ENCODE results near the gene ADGRB3.
"Not testable (repeated sequence)": the region's sequence is repeated elsewhere in the genome, so short reads cannot be mapped to it uniquely, and the experiment has no call there.

The ADGRB3 gene

DNA sequence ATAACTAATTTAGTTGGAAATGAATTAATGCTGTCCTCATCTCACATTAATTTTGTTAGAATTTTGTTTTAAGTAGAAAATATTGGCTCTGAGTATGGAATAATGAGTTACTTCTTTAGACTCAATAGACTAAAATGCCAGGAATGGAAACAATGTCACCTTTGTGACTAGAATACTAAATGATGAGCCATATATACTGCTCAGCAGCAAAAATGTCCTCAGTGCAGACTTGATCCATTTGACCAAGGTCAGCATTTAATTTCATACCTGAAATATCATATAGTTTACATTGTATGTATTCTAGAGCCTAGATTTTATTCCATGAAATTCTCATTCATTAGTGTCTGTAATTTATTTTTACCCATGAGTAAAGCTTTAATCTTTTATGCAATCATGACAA, 217.7 kb downstream of the ADGRB3 start:
- no peak for DNase-seq

DNA sequence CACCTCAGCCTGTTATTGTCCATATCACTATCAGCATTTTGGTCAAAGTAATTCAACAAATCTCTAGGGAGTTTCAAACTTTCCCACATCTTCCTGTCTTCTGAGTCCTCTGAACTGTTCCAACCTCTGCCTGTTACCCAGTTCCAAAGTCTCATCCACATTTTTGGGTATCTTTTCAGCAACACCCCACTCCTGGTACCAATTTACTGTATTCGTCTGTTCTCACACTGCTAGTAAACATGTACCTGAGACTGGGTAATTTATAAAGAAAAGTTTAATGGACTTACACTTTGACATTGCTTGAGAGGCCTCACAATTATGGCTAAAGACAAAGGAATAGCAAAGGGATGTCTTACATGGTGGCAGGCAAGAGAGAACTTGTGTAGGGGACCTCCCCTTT, 224.2 kb downstream of the ADGRB3 start:
- DNase-seq, result no peak

DNA sequence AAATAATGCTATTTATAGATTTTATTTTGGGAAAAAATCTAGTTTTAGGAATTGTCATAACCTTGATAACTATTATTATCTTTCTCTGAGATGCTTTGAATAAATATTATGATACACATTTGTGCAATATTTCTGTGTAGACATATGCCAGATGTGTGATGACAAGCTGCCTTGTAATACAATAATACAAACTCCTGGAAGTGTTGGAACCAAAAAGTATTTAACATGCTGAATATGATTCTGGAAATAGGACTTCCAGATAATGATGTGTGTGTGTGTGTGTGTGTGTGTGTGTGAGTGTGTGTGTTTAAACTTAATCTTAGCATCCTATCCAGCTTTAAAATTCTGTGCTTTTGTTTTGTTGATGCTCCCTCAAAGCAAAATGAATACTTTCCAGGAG, 233.6 kb downstream of the ADGRB3 start:
- no peak for DNase-seq

DNA sequence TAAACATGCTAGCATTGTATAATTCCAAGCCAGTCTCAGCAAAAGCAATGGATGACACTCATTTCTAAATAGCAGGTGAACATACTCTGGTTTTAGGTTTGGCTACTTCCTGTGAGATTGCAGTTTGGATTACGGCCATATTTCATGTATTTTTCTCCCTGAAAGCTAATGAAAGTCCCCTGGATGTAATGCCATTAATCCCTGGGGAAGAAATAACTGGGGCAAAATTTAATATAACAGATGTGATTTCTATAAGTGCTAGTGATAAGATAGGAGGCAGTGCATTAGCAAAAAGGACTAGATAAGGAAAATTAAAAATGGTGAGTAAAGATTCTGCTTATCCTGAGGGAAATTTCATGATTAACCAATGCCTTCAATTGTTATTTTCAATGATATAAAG, 238.2 kb downstream of the ADGRB3 start:
- DNase-seq, result no peak

DNA sequence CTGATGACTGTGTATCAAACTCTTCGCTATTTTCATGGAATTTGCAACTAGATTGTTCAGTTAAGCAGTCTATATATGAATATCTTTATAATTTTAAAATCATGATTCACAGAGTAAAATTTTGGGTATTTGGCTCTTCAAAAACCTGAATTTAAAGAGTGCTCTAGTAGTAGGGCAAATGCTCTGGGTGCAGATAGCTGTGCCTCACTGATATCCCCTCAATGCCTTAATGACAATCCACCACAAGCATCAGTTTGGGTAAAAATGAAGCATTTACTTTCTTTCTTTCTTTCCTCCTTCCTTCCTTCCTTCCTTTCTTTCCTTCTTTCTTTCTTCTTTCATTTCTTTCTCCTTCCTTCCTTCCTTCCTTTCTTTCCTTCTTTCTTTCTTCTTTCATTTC, 239.7 kb downstream of the ADGRB3 start:
- DNase-seq, result no peak

DNA sequence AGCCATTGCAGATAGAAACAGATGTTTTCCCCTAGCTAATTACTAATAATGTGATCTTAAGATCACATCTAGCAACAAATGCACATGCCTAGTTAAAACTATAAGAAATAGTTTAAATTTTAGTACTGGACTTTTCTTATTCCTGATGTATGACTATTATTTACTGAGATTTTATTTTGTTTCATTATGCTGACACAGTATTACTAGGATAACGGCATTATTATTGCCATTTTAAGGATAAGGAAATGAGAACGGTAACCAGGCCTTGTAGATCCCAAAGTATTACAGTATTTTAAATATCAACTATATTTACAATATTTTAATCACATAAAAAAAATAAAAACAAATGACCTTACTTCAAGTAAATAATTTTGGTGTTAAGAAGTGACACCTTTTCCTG, 240.3 kb downstream of the ADGRB3 start:
- no peak for DNase-seq

DNA sequence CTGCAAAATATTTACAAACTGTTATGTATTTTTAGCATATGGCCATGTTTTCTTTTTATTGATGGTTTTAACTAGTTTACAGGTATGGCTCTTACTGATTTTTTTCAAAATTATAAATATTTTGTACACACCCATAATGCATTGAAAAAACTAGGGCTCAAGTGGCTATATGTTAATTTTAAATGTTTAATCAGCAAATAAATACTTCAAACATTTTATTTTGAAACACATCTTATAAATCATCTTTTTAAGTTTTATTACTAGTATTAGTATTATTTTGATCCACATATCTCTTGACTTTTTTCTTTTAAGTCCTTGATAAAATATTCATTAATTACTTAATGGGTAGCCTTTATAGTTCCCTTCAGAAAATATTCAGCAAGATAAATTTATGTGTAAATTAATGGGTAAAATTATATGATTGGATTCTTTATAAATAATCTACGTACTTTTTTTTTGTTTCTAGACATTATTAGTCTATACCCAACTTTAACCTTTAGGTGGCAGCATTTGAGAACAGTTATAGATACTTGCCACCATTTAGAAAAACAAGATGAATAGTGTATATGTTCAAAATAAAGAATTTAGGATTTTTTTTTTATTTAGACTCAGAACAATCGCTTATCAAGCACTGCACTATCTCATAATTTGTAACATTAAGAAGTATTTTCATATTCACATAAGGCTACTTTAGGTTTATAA, 241.9 kb downstream of the ADGRB3 start:
- peak; percentile 3 for DNase-seq

DNA sequence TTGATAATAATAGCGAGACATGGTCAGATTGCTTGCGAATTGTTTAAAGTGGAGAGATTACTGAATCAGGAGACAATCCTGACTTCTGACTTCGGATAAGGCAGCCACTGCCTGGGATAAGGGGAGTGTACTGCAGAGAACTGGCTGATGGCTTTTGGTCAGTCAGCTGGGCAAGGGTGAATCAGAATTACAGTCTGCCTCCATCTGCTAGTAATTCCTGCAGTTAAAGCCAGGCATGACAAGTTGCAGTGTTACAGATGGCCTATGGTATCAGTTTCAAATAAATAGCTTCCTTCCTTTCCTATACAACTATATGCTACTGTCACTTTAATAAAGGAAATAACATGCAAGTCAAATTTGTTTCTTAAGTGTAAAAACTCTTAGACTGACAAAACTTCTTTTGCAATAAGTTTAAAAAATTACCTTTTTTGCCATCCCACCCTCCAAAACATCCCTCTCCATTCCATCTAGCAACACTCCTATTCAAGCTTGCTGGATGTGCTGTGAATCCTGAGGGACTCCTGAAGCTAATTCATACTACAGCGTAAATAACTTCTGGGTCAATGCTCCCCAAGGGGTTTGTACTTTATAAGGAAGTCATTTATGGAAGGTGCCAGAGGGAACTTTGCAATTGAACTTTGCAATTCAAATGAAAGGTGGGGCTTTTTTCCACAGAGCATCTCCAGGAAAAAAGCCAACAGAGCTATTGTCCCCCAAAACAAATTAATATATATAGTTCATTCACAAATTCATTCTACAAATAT, 245.2 kb downstream of the ADGRB3 start:
- no peak for DNase-seq

DNA sequence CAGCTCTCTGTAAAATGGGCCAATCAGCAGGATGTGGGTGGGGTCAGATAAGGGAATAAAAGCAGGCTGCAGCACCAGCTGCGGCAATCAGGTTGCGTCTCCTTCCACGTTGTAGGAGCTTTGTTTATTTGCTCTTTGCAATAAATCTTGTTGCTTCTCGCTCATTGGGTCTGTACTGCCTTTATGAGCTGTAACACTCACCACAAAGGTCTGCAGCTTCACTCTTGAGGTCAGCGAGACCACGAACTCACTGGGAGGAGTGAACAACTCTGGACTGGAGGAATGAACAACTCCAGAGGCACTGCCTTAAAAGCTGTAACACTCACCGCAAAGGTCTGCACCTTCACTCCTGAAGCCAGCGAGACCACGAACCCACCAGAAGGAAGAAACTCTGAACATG, 248.2 kb downstream of the ADGRB3 start:
- not testable (repeated sequence) for DNase-seq

DNA sequence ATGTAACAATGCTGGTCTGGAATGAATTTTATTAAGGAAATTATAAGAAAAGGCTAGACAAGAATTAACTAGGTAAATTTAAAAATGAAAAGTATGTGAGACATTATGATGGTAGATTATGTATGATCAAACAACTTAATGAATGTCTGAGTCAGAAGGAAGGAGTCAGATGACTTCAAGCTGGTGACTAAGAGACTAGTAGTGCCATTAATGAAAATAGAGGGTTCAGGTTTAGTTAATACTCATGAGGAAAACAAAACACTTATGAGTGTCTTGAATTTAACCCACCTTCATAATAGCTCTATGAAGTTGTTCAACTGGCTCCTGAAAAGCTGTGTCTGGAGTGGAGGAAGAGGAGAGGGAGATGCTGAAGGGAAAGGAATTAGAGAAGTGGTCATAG, 256.3 kb downstream of the ADGRB3 start:
- DNase-seq, result no peak

DNA sequence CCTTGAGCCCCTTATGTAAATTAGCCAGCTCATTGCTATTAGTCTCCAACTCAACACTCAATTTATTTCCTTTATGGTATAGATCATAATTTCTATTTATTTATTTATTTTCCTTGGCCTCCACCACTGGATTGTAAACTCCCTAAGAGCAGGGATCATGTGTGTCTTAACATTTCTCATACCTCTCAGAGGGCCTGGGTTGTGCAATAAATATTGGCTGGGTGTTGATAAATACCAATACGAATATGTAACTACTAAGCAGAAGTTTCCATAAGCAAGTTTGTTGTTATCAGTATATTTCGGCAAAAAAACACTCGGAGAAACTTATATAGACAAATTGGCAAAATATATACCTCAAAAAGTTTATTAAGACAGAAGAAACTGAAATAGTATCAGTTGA, 257.4 kb downstream of the ADGRB3 start:
- no peak for DNase-seq

DNA sequence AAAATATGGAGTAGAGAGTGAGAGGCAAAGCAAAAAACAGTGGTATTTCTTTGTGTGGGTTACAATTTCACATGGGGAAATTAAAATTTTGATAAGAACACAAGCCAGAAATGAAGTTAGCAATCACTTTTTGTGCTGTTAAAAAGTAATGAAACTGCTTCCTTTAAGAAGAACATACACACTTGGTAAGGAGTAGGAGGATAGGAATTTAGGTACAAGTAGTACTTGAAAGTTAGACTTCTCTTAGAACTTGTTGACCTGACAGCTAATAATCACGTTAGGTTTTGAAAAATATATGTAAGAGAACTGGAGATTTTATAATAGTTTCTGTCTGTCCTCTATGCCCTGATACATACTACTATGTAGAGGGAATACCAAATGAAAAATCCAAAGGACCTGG, 260.8 kb downstream of the ADGRB3 start:
- DNase-seq, result no peak

DNA sequence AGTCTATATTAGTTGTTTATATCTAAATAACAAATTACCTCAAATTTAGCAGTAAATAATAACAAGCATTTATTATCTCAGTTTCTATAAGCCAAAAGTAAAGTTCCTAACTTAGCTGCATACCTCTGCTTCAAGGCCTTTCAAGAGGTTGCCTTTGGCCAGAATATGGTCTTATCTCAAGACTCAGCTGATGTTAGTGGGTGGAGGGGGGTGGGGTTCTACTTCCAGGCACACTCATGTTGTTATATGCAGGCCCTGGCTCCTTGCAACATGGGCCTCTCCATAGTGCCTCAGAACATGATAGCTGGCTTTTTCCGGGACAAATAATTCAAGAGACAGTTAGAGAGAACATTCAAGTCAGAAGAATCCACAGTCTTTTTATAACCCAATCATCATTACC, 266.0 kb downstream of the ADGRB3 start:
- no peak for DNase-seq

DNA sequence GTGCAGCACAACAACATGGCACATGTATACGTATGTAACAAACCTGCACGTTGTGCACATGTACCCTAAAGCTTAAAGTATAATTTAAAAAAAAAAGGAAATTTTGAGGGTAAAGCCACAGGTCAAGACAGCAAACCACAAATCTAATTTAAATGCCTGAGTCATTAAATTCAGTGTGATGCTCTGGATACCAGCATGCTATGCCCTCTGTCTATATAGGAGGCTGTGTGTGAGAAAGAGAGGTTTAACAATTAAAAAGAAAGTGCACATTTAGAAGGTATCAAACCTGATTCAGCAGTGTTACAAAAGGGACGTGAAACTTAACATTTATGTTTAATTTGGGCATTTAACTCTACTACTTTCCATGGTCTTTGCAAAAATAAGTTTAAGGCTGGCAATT, 276.3 kb downstream of the ADGRB3 start:
- DNase-seq, result no peak

DNA sequence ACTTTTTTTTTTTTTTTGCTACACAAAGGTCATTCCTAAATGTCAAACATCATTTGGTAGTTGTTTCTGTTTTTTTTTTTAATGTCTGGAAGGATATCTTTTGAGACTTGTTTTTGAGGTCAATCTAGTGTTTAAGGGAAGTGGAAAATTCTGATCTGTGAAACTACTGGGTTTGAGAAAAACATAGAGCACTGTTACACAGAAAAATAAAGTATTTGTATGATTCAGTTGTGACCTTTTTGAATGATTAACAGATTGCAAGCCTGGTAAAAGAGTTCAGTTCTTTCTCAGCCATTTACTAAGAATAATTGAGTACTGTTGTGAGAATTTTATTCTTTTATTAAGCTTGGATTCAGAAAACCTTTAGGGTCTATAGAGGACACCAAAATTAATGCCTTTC, 276.7 kb downstream of the ADGRB3 start:
- no peak for DNase-seq

DNA sequence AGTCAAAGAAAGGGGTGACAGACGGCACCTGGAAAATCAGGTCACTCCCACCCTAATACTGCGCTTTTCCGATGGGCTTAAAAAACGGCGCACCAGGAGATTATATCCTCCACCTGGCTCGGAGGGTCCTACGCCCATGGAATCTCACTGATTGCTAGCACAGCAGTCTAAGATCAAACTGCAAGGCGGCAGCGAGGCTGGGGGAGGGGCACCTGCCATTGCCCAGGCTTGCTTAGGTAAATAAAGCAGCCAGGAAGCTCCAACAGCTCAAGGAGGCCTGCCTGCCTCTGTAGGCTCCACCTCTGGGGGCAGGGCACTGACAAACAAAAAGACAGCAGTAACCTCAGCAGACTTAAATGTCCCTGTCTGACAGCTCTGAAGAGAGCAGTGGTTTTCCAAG, 277.7 kb downstream of the ADGRB3 start:
- DNase-seq, result not testable (repeated sequence)

DNA sequence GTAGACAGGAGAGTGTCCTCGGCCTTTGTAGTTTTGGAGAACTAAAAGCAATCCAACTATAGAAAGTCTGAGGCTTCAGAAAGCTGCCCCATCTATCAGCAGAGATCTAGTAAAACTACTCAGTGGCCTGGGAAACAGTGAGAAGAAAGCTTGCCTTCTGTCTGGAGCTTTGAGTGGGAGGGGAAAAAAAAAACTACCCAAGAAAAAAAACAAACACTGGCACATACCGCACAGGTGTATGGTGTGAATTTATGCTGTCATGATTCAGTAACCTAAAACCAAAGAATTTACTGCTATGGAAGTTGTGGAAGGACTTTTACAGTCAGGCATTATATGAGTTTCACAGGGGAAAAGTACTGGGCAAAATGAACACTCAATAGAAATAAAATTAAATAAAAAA, 280.5 kb downstream of the ADGRB3 start:
- DNase-seq, result no peak

DNA sequence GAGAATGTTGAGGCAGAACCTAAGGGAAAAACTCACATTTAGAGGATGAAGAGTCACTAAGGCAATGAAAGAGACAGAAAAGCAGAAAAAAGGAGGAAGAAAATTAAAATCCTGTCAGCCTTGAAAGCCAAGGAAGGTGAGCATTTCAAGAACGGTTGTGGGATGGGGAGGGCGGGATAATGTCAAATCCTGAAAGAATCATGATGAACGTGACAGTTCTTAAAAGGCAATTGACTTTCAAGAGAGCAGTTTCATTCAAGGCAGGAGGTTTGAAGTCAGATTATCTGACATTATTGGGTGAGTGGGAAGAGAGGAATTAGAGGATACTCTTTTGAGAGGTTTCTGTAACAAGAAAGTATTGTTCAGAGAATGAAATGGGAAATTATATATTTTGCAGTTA, 284.5 kb downstream of the ADGRB3 start:
- no peak for DNase-seq

DNA sequence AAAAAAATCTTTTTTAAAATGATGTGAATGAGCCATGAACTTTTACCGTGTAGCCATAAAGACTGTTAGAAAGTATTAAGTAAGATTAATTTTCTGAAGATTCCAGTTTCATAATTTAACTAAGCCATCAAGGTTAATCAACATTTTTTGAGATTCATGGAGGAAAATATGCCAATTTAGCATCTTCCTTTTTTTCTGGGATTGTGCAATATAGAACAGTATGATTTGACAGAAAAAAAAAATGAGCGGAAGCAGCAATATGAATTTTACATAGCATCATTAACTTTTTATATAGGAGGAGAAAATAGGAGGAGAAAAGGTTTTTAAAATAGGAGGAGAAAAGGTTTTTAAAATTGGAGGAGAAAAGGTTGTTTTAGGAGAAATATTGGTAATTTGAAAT, 306.3 kb downstream of the ADGRB3 start:
- no peak for DNase-seq

DNA sequence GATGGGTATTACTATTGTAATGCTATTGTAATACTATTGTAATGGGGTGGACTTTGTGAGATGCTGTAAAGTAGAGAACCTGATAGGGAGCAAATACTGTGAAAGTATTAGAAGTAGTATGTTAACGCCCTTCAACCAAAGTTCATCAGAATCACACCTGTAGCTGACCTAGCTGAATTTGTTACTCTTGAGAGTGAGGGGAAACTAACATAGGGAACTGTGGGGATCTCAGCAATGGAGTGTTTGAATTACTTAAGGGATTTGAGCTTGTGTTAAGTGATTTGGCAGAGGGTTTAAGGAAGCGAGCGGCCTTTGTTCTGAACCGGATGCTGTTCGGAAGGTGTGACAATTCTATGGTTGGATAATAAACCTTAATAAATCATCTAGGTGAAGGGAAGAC, 312.6 kb downstream of the ADGRB3 start:
- DNase-seq, result no peak

DNA sequence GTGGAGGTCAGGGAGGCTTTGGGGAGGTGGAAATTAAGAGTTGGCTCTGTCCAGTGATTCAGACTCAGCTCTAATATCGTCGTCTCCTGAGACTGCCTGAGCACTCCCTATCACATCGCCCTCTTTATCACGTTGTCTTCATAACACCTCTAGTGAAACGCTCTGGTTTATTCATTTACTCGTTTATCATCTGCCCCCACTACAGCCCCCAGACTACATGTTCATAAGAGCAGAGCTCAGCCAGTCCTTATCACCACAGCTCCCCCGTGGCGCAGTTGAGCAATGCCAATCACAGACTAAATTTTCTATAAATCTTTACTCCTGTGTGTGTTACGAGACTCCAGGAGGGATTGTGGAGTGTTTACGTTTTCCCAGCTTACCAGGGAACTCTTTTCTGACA, 316.2 kb downstream of the ADGRB3 start:
- no peak for DNase-seq

DNA sequence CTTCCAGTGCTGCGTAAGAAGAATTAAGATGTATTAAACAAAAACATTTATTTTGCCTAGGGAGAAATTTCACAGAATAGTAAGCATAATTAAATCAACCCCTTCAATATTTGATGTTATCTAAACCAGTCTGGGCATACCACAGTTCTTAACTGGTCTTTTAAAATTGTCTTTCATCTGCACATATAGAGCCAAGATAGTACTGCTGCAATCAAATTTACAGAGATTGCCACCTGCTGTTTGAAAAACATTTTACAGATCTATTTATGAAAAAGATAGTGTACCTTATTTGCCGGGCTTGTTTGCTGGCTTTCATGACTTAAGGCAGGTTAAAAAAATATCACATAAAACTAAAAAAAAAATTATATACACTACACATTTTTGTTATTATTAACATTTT, 323.2 kb downstream of the ADGRB3 start:
- no peak for DNase-seq

DNA sequence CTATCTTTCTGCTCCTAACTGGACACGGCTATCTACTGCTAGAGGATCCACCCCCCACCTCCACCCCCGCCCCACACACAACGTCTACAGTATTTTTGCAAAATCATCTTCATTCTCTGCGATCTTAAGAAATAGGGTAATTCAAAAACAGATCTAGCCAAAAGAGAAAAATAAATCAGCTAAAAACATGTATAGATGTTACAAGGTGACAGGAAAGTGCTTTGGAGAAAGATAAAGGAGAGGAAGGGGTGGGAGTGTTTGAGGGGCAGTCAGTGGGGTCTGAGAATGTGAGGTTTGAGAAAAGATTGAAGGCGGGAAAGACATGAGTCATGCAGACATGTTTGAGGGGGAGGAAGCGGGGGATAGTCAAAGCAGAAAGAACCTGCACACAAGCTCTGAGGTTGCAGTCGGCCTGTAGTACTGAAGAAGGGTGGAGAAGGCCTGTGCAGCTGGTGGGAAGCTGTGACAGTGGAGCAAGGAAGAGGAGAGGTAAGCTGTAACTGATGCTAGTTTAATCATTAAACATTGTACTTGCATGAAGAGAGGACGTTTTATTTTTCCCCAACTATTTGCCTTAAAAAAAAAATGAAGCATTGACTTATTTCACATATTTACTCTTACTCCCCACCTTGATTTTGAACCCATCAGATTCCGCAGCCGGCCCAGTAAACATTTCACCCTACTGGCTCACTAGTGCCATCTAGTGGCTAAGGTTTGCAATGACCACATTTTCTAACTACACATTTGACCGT, 332.6 kb downstream of the ADGRB3 start:
- DNase-seq, result no peak

DNA sequence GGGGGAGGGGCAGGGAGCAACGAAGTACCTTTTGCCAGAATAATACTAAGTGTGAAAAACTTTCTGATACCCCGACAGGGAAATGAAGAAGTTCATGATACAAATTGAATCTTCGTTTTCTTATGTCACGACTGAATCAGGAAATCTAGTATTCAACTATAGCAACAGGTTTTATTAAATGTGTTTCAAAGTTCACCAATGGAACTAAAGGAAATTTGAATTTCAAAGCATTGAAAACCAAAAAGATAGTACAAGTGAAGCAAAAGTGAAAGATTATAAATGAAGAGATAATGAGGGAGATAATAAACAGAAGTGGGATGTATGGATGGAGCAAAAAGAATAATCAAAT, 333.2 kb downstream of the ADGRB3 start:
- no peak for DNase-seq
